BE2C (cell line): ENCODE results near the gene DTX1.

ENCODE experiments used
- DNase-seq: peaks from one replicate; pipeline ENCODE4 v3.0.0-alpha.2; 2020
- H3K27me3 ChIP-seq: fragments of 250-450 bp; sonication (Bioruptor Pico); 2 replicates; pipeline ENCODE4 v1.5.1; 2020; ENCODE audit warnings: mild to moderate bottlenecking
- H3K36me3 ChIP-seq: fragments of 250-450 bp; sonication (Bioruptor Pico); 2 replicates; pipeline ENCODE4 v1.5.1; 2020; ENCODE audit warnings: mild to moderate bottlenecking
- H3K4me1 ChIP-seq: fragments of 250-450 bp; sonication (Bioruptor Pico); 2 replicates; pipeline ENCODE4 v1.5.1; 2020
- H3K4me3 ChIP-seq: 2 replicates; pipeline ENCODE4 v1.5.1; 2011; ENCODE audit warnings: low read depth, low read length
- H3K9me3 ChIP-seq: fragments of 250-450 bp; sonication (Bioruptor Pico); 2 replicates; pipeline ENCODE4 v1.5.1; 2020
- CTCF ChIP-seq: IDR thresholded peaks from 2 replicates; pipeline ENCODE4 v1.5.1; 2012; ENCODE audit warnings: mild to moderate bottlenecking, low read depth, low read length

DTX1 gene

GRCh38 chr12:113133036-113133435 is 76.5 kb downstream of the DTX1 start:
- TF ChIP-seq CTCF = no peak
- Histone ChIP-seq H3K4me3 (no peak overlapping the region), H3K4me1 (peaks cover 6% of the 10 kb centered on the region), H3K36me3 (no peaks in the 10 kb centered on the region), H3K9me3 (no peaks in the 10 kb centered on the region), H3K27me3 (no peaks in the 10 kb centered on the region; the same call in 1 of the 2 replicates)
- peak; percentile 33 for DNase-seq

GRCh38 chr12:113133666-113134065 is 77.1 kb downstream of the DTX1 start:
- no peaks in the 10 kb centered on the region; the same call in 1 of the 2 replicates for H3K27me3 ChIP-seq
- no peak overlapping the region for H3K4me3 ChIP-seq
- no peaks in the 10 kb centered on the region for H3K9me3 ChIP-seq
- no peak for DNase-seq
- no peaks in the 10 kb centered on the region for H3K36me3 ChIP-seq
- H3K4me1 ChIP-seq = peaks cover 6% of the 10 kb centered on the region
- no peak for TF ChIP-seq CTCF

DNA sequence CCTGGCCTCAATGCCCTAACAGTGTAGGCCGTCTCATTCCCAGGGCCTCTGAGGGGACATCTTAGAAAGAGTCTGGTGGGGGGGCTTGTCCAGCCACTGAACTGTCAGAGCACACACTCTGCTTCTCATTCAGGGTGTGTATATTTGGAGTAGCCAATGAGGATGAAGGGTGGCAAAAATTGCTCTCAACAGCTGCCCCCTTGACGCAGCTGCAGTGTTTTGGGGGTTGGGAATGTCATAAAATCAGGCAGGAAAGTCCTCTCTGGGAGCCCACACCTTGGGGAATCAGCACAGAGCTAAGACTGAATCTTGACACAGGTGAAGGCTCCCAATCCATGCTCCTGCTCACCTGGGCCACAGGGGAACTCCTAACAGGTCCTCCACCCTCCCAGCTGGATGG is 77.5 kb downstream of the DTX1 start:
- H3K4me3 ChIP-seq = no peak overlapping the region
- no peaks in the 10 kb centered on the region for H3K36me3 ChIP-seq

DNA sequence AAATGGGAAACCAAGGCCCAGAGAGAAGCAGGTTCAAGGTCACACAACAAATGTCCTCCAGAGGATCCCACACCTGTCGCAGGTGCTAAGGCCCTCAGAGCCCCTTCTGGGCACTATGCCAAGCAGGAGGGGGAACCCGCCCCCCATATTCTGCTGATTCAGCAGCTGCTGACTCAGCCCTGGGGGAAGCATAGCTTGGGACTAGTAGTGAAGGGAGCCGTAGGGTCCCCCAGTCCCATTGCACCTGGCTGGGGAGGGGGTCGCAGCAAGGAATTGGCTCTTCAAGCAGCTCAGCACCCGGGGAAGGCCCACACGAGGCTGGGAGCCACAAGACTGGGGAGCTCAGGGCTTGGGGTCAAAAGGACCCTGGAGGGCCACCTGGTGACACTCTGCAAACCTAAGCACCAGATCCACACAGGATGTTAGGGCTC is 78.0 kb downstream of the DTX1 start:
- Histone ChIP-seq H3K4me3 (no peak overlapping the region), H3K36me3 (no peaks in the 10 kb centered on the region), H3K27me3 (no peaks in the 10 kb centered on the region; the same call in 1 of the 2 replicates), H3K9me3 (no peaks in the 10 kb centered on the region), H3K4me1 (peaks cover 6% of the 10 kb centered on the region)
- TF ChIP-seq CTCF = no peak
- no peak for DNase-seq

More for the DNA sequence above, 77.5 kb downstream of the DTX1 start:
- TF ChIP-seq CTCF = no peak
- Histone ChIP-seq H3K27me3 (no peaks in the 10 kb centered on the region; the same call in 1 of the 2 replicates), H3K9me3 (no peaks in the 10 kb centered on the region), H3K4me1 (peaks cover 6% of the 10 kb centered on the region)
- no peak for DNase-seq

DNA sequence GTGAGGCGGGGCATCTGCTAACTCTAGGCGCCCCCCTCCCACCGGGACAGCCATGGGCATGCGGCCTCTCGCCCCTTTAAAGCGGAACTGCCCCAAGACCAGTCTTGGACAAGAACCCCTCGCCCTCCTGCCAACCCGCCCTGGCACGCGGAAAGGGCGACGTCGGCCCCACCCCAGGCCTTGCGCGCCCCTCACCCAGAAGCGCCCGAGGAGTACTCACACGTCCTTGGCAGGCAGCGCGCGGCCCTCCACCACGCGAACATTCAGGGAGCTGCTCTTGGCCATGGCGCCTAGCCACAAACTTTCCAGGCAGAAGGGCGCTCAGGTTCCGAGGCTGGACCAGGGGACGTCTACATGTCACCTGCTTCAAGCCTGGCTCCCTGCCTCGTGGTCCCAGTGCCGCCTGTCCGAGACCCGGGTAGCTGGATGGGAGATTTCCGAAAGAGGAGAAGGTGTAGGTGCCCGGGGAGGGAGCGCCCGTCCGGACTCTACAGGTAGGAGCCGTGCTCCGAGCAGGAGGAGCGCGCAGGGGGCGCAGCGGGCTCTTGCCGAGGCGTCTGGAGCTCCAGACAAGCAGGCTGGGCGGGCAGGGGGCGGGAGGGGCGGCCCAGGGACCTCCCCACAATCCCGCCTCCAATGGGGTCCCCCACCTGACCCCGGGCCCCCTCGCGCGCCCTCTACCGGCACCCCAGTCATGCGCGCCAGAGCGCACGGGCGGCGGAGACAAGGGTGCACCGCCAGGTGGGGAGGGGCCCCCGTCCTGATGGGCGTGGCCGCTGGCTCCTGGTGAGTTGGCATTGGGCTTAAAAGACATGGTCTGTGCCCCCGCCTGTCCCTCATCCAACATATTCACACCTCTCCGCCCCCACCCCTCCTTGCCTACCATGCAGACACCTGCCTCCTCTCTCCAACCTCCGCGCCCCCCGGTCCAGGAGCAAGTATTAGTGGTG is 78.9 kb downstream of the DTX1 start, which contains the start of gene RASAL1:
Gene RASAL1, minus strand, starts transcription at position 584 of the 950 bp plus-strand sequence. Its CDS starts 299 bp downstream, at position 285.
- Histone ChIP-seq H3K4me3 (no peak within 1 kb of the TSS; the same call in 1 of the 2 replicates), H3K27me3 (no peaks in the 10 kb centered on the region; the same call in 1 of the 2 replicates), H3K36me3 (no peaks in the 10 kb centered on the region), H3K4me1 (peaks cover 6% of the 10 kb centered on the region), H3K9me3 (no peaks in the 10 kb centered on the region)
- DNase-seq = peak; percentile 46
- peak; percentile 33; the same call in 1 of the 2 replicates for TF ChIP-seq CTCF
